ENCODE data around the gene CNPY3.
"Not testable (repeated sequence)": the region's sequence is repeated elsewhere in the genome, so short reads cannot be mapped to it uniquely, and the experiment has no call there.

CNPY3 gene

DNA sequence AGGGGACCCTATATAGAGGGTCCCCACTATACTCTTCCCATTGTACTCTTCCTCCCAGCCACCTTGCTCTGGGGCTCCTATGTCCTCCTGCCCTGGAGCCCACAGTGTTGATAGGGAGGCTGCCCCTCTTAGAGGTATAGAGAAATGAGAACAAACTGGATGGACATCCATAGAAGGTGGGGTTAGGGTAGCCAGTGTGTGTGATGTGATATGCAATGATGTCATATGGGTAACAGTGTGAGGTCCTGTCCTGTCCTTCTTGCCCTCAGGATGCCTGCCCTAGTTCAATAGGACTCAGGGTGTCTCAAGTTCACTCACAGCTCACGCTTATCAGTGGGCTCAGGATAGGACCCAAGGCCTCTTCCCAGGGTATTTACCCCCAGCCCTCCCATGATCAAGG lies 13.0 kb upstream of the CNPY3 start:
- DNase-seq: no peak

DNA sequence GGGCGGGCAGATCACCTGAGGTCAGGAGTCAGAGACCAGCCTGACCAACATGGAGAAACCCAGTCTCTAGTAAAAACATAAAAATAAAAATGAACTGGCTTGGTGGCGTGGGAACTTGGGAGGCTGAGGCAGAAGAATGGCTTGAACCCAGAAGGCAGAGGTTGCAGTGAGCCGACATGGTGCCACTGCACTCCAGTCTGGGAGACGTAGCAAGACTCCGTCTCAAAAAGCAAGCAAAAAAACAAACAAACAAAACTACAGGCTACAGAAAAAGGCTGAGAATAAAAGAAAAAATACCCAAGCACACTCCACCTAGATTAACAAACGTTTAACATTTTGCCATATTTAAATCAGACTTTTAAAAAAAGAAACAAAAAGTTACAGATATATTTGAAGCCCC lies 7.5 kb upstream of the CNPY3 start:
- no peak for DNase-seq

GRCh38 chr6:42923666-42924065 lies 5.6 kb upstream of the CNPY3 start:
- no peak for DNase-seq

GRCh38 chr6:42925248-42925857 lies 3.9 kb upstream of the CNPY3 start:
- no peak for DNase-seq

- peak; percentile 90 for DNase-seq
Measured at GRCh38 chr6:42929821-42930360, 611 bp downstream of the CNPY3 start.

- DNase-seq: no peak
Measured at GRCh38 chr6:42932412-42932811, 3.1 kb downstream of the CNPY3 start.

DNA sequence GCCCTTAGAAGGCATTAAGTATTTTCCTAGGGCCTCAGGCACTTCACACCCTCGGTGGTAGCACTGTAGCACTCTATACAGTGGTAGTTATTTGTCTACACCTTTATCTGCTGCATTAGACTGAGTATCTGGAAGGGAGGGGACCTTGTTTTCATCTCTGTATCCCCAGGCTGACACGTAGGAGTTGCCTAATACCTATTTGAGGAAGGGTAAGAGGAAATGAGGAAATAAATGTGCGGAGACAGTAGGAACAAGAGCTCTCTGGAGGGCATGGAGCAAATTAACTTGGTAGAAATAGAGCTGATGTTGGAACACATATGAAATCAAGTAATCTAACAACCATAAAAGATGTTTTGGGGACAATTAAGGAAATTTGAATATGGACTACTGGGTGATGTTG lies 3.9 kb downstream of the CNPY3 start:
- DNase-seq: peak; percentile 58

DNA sequence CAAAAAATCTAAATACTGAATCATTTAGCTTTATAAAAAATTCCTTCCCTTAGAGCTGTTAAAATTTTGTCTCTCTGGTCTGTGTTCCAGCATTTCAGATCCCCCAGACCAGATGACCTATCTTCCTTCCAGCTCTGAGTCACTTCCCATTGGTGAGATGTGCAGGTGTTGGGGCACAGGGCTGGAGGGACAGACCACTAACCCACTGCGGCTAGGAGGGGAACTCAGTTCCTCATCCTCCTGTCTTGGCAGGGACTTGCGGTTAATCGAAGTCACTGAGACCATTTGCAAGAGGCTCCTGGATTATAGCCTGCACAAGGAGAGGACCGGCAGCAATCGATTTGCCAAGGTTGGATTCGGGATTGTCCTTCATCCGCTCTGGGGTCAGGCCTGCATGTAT lies 6.0 kb downstream of the CNPY3 start:
- DNase-seq: peak; percentile 53

GRCh38 chr6:42936398-42936797 lies 7.1 kb downstream of the CNPY3 start:
- DNase-seq: no peak

DNA sequence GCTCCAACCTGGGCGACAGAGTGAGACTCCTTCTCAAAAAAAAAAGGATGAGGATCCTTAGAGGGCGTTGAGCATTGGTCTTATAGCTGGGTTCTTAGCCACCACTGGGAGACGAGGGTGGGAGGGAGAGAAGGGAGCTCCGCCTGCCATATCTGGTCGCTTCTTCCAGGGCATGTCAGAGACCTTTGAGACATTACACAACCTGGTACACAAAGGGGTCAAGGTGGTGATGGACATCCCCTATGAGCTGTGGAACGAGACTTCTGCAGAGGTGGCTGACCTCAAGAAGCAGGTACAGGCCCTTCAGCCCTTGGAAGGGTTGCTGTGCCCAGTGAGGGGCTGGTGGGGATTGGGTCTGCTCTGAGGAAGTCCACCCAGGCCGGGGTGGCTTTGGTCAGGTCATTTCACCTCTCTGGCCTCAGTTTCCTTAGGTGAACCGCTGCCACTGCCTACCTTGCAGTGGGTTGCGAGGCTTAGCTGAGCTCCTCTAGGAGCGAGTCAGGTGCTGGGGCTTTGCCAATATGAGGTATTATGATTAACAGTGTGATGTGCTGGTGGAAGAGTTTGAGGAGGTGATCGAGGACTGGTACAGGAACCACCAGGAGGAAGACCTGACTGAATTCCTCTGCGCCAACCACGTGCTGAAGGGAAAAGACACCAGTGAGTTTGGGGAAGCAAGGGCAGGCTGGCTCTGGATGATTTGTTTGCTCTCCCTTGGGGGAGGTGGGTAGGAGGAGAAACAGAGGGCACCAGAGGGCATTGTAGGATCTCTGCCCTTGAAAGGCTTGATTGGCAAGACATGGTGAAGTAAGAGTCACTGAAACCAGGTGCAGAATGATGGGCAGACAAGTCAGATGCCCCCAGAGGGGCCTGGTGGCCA lies 8.5 kb downstream of the CNPY3 start:
- no peak for DNase-seq

GRCh38 chr6:42938428-42938796 lies 9.1 kb downstream of the CNPY3 start:
- no peak for DNase-seq

DNA sequence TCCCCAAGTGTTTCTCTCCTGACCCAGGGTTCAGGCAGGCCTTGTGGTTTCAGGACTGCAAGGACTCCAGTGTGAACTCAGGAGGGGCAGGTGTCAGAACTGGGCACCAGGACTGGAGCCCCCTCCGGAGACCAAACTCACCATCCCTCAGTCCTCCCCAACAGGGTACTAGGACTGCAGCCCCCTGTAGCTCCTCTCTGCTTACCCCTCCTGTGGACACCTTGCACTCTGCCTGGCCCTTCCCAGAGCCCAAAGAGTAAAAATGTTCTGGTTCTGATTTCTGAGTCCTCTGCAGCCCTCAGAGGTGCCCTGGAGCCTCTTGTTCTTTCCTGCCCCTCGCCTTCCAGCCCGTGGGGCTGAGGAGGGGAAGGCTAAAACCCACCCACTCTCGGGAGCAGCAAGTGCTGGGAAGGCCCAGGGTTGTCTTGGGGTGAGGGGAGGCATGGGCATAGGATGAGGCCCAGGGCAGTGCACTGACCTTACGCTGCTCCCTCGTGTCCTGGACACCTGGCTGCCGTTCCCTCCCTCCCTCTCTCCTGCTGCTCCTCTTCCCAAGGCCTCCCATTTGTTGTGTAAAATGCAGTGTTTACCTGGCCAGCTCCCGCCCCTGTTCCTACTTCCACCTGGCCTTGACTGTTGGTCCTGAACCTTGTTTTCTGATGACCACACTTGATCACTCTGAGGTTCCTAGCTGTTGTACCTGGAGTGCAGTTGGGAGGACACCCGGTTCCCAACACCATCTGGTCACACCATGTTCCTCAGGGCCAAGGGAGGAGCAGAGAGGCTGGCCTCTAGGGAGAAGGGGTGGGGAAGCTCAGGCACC lies 9.9 kb downstream of the CNPY3 start:
- DNase-seq: no peak

- DNase-seq: no peak
Measured at GRCh38 chr6:42939810-42940167, 10.5 kb downstream of the CNPY3 start.

DNA sequence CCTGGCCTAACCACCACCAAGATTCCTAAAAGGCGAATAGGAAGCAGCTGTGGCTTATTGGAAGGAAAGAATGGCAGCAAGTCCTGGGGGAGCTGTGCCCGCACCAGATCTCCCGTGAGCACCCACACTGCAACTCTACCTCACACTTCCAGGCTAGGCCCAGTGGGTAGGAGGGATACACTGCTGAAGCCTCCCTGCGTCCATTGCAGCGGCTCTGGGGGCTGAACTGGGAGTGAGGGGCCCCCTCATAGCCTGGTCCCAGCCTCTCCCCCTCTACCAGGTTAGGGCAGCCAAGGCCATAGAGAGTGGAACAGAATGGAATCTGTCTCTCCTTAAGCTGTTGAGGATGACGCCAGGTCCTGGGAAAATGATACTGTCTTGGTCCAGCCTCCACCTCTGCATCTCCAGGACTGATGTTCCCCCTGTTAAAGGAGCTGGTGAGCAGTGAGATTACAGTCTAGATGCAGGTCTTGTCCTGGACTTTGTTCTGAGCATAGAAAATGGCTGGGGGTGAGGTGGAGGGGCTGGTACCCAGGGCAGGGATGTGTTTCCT lies 11.3 kb downstream of the CNPY3 start:
- DNase-seq: no peak

DNA sequence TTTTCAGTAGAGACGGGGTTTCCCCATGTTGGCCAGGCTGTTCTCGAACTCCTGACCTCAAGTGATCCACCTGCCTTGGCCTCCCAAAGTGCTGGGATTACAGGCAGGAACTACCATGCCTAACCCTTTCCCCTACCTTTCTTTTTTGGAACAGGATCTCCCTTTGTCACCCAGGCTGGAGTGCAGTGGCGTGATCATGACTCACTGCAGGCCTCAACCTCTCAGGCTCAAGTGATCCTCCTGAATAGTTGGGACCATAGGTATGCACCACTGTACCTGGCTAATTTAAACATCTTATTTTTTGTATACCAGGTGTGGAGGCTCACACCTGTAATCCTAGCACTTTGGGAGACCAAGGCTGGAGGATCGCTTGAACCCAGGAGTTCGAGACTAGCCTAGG lies 12.1 kb downstream of the CNPY3 start:
- not testable (repeated sequence) for DNase-seq

DNA sequence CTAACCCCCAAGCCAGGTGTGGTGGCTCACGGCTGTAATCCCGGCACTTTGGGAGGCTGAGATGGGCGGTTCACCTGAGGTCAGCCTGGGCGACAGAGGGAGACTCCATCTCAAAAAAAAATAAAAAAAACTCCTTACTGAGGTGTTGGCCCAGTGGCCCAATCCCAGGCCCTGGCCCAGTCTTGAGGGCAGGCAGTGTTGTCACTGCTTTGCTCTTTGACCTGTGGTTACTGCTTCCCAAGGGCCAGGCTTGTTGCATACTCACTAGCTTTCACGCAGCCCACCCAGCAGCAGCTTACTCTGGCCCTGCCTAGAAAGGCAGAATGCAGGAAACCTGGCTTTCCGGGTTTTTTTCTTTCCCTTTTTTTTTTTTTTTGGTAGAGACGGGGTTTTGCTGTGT lies 13.2 kb downstream of the CNPY3 start:
- DNase-seq: no peak

DNA sequence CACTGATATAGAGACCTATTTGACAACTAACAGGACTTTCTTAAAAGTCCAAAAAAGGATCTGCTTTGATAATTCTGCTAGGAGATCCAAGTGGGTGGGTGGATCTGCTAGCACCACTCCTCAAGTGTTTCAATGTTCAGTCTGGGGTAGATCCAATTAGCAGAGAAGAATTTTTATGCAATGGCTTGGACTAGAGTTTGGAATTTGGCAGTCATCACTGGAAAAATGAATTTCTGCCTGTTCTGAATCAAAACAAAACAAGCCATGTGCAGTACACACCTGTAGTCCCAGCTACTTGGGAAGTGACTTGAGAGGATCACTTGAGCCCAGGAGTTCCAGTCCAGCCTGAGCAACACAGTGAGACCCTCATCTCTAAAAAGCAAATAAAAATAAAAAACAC lies 18.7 kb downstream of the CNPY3 start:
- no peak for DNase-seq

DNA sequence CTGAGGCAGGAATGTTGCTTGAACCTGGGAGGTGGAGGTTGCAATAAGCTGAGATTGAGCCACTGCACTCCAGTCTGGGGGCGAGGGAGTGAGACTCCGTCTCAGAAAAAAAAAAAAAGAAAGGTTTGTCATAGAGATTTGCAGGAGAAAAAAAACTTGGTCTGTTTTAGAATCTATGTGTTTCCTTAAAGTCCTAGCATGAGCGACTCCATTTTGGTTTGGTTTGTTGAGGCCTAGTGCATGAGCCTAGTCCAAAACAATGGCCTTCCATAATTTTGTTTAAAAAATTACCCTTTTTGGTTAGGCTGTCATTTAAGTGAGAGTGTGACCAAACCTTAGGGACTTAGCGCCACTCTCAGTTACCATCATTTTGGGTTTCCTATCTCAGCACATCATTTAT lies 23.1 kb downstream of the CNPY3 start:
- DNase-seq: no peak

DNA sequence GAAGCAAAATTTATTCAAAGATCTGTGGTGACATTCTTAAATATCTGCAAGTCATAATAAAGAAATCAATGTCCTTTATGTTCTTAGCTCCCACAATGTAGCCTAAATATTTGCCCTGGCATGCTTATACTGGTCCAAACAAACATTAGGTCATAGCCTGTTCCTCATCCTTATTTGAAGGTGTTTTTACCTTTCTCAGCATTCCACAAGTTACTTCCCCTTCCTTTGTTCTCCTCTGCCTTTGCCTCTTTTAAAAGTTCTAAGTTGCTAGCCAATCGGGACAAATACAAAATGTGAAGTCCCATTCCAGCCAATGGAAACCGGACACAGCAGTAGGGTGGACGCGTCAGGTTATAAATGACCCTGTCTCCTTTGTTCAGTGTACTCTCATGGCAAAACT lies 25.1 kb downstream of the CNPY3 start:
- not testable (repeated sequence) for DNase-seq

DNA sequence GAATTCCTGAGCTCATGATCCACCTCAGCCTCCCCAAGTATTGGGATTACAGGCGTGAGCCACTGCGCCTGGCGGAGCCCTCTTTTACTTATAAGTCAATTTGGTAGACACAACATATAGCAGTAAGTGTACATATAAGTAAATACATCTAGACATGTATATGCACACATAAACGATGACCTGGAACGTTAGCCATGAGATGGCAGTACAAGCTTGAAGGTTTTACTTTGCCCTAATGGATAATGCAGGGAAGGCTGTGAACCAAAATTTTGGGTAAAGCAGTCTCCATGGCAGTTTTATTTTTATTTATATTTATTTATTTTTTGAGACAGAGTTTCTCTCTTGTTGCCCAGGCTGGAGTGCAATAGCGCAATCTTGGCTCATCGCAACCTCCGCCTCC lies 28.8 kb downstream of the CNPY3 start:
- peak; percentile 48 for DNase-seq

DNA sequence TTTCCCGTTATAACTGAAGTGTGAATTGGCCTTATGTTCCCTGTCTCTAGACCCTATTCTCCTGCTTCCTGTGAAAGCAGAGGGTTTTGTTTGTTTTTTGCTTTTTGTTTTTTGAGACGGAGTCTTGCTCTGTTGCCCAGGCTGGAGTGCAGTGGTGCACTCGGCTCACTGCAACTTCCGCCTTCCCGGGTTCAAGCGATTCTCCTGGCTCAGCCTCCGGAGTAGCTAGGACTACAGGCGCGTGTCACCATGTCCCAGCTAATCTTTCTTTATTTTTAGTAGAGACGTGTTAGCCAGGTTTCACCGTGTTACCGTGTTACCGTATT lies 30.6 kb downstream of the CNPY3 start:
- no peak for DNase-seq

- peak; percentile 48 for DNase-seq
Measured at GRCh38 chr6:42960243-42961019, 31.2 kb downstream of the CNPY3 start, which contains the start of gene GNMT. TSS of gene GNMT (plus strand) at chr6:42960754. CDS start at chr6:42960768, 14 bp downstream.

Measured in hematopoietic multipotent progenitor cell treated with erythropoietin and hydrocortisone succinate and interleukin-3 and kit ligand, for 4 days (in vitro differentiated cells).